Upper lobe of right lung (tissue), 1 donor: ENCODE data around the gene SEC22A. TPM values are rescaled to one million over a fixed set of nuclear protein-coding genes. Genes with fewer than 3 reads are reported as not detected.

Experiments
- ATAC-seq: fragments of 200-7000 bp; cut with Tn5 transposase; one replicate; pipeline ENCODE4 v1.9.1; 2020; ENCODE audit warnings: mild to moderate bottlenecking, moderate library complexity
- DNase-seq: peaks from one replicate; pipeline ENCODE4 v3.0.0-alpha.2; 2020
- H3K27ac ChIP-seq: fragments of 200-600 bp; one replicate; pipeline ENCODE4 v1.8.0; 2022
- H3K27me3 ChIP-seq: fragments of 200-600 bp; one replicate; pipeline ENCODE4 v1.8.0; 2022; ENCODE audit warnings: mild to moderate bottlenecking
- H3K36me3 ChIP-seq: fragments of 200-600 bp; one replicate; pipeline ENCODE4 v1.8.0; 2022
- H3K4me1 ChIP-seq: fragments of 200-600 bp; one replicate; pipeline ENCODE4 v1.8.0; 2022
- H3K4me3 ChIP-seq: fragments of 200-600 bp; one replicate; pipeline ENCODE4 v1.8.0; 2022; ENCODE audit warnings: mild to moderate bottlenecking
- H3K9me3 ChIP-seq: fragments of 200-600 bp; one replicate; pipeline ENCODE4 v1.8.0; 2022
- CTCF ChIP-seq: fragments of 200-600 bp; IDR thresholded peaks from one replicate; pipeline ENCODE4 v1.8.0; 2022; ENCODE audit warnings: antibody characterized with exemption
- intact Hi-C: fragments of 100-400 bp; cut with DNase I; formaldehyde crosslinking; loops from one replicate; pipeline ENCODE4 v1.11.0; 2022
- total RNA-seq: library from RNA; stranded (reverse); fragmentation: NEBNext Ultra II Directional; extraction: Animal tissue kit (Norgen Biotek cat#: 25700); gene quantifications from one replicate; pipeline ENCODE4 v1.2.1, GENCODE V29; 2021
- donor health status: DM: no; HTN: yes; CAD: no; lungs with severe emphysema.

SEC22A gene
- total RNA-seq, 1 donor from 2014 or later = 14.4 TPM

DNA sequence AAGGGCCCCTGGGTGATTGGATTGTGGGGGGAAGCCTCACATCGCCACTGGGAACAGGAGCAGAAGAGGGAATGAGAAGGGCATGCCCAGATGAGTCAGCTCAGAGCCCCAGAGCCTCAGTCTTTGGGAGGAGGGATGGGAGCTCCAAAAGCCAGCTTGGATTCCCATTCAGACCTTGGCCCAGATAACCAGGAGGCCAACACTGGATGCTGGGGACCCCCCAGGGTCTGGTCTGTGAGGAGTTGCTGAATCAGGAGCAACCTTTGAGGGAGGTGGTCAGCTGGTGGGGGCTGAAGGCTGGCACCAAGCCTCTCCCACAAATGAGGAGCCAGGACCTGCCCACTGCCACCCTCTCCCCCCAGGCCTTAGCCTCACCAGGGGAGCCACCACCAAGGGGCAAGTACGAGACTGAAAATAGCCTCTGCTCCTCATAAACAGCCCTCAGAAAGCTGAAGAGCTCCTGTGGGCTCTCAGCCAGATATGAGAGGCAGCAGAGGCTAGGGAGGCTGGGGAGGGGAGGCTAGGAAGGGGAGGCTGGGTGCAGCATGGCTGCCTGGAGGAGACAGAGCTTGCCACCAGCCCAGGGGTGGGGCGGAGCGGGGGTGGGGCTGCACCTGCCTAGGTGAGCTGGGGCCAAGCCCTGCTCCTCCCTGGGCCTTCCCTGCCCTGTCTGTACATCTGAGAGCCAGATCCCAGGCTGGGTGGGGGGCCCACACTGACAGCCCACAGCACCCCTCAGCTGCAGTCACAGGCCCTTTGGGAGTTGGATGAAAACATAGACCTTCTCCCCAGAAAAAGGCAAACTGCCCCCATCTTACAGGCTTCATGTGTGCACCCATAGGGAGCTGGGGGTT, 99.8 kb downstream of the SEC22A start:
- H3K27me3 ChIP-seq = no peaks in the 10 kb centered on the region
- H3K36me3 ChIP-seq = no peaks in the 10 kb centered on the region
- no peaks in the 10 kb centered on the region for H3K9me3 ChIP-seq
- no peak for TF ChIP-seq CTCF
- no peak overlapping the region for H3K4me3 ChIP-seq
- DNase-seq = peak; percentile 56
- H3K4me1 ChIP-seq = no peaks in the 10 kb centered on the region
- no peak for ATAC-seq
- H3K27ac ChIP-seq = no peak overlapping the region
- intact Hi-C loops = no loop called here

GRCh38 chr3:123302961-123303360, 101.2 kb downstream of the SEC22A start:
- H3K36me3 ChIP-seq = no peaks in the 10 kb centered on the region
- DNase-seq (peak; percentile 47), ATAC-seq (no peak)
- no peak overlapping the region for H3K27ac ChIP-seq
- H3K9me3 ChIP-seq = no peaks in the 10 kb centered on the region
- intact Hi-C loops = no loop called here
- H3K4me1 ChIP-seq = no peaks in the 10 kb centered on the region
- no peak overlapping the region for H3K4me3 ChIP-seq
- no peak for TF ChIP-seq CTCF
- H3K27me3 ChIP-seq = no peaks in the 10 kb centered on the region

- no peak for TF ChIP-seq CTCF
- Histone ChIP-seq H3K4me3 (no peak overlapping the region), H3K27ac (no peak overlapping the region), H3K9me3 (no peaks in the 10 kb centered on the region), H3K4me1 (no peaks in the 10 kb centered on the region), H3K27me3 (no peaks in the 10 kb centered on the region), H3K36me3 (no peaks in the 10 kb centered on the region)
- intact Hi-C loops = no loop called here
- ATAC-seq (no peak), DNase-seq (no peak)
Measured at GRCh38 chr3:123303976-123304560, 102.3 kb downstream of the SEC22A start.

DNA sequence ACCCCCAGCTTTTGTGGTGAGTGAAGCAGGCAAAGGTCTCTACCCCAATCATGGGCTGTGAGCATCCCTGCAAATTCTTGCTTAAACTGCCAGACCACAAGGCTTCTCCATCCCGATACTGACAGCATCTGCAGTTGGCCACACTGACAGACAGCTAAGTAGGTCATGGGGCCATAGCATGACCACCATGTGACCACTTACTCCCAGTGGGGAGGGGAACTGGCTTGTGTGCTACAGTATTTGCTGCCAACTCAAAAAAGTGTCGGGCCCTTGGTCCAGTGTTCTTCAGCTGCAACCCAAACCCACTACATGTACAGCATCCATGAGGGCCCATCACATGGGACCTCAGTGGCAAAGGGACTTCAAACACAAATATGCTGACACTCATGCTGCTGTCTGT, 103.4 kb downstream of the SEC22A start:
- intact Hi-C loops = no loop called here
- H3K27me3 ChIP-seq = no peaks in the 10 kb centered on the region

DNA sequence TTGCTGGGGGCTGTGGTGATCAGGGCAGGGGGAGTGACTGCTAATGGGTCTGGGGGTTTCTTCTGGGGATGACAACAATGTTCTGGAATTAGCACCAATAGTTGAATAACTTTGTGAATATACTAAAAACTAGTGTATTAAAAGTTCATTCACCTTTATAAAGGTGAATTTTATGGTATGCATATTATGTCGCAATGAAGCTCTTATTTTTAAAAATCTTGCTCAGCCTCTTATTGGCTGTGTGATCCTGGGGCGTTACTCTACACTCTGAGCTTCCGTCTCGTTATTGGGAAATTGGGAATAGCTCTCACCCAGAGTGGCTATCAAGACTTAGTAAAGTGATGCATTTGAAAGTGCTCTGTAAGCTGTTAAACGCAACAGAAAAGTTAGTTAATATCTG, 105.3 kb downstream of the SEC22A start:
- Histone ChIP-seq H3K27ac (no peak overlapping the region), H3K27me3 (no peaks in the 10 kb centered on the region), H3K4me3 (no peak overlapping the region), H3K4me1 (no peaks in the 10 kb centered on the region), H3K9me3 (no peaks in the 10 kb centered on the region), H3K36me3 (no peaks in the 10 kb centered on the region)
- no peak for DNase-seq
- no peak for TF ChIP-seq CTCF
- intact Hi-C loops = no loop called here
- ATAC-seq = no peak

More for the DNA sequence above, 103.4 kb downstream of the SEC22A start:
- H3K4me3 ChIP-seq = no peak overlapping the region
- H3K36me3 ChIP-seq = no peaks in the 10 kb centered on the region
- no peak for ATAC-seq
- no peak for DNase-seq
- H3K4me1 ChIP-seq = no peaks in the 10 kb centered on the region
- H3K27ac ChIP-seq = no peak overlapping the region
- no peak for TF ChIP-seq CTCF
- no peaks in the 10 kb centered on the region for H3K9me3 ChIP-seq
